Left kidney (tissue), 2 donors: Measurements from ENCODE around the gene FAAP100. TPM values are rescaled to one million over a fixed set of nuclear protein-coding genes. Genes with fewer than 3 reads are reported as not detected.

Experiments
- DNase-seq: peaks from one replicate; pipeline ENCODE4 v3.0.0-alpha.2; 2013
- polyA plus RNA-seq: library from polyadenylated mRNA; unstranded; fragments of 120-200 nt; gene quantifications from one replicate; pipeline ENCODE4 v1.2.1, GENCODE V29; 2013; ENCODE audit not compliant: insufficient read length

Gene FAAP100
- polyA plus RNA-seq, 1 donor = 27.2 TPM

DNA sequence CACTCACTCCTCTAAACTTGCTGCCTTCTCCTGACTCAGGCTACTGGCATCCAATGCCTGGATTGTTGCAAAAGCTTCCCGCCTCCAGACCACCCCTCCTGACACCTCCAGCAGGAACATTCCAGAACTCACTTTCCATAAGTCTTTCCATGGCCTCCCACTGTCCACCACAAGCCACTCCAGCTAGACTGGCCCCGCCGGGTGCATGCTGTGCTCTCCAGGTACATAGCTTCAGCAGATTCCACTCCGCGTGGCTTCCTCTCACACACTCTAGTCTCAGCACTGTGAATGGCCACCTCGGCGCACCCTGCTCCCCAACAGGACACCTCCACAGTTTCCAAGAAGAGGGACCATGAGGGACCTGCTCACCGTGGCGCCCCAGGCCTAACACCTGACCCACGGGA, 25.9 kb upstream of the FAAP100 start:
- no peak for DNase-seq

DNA sequence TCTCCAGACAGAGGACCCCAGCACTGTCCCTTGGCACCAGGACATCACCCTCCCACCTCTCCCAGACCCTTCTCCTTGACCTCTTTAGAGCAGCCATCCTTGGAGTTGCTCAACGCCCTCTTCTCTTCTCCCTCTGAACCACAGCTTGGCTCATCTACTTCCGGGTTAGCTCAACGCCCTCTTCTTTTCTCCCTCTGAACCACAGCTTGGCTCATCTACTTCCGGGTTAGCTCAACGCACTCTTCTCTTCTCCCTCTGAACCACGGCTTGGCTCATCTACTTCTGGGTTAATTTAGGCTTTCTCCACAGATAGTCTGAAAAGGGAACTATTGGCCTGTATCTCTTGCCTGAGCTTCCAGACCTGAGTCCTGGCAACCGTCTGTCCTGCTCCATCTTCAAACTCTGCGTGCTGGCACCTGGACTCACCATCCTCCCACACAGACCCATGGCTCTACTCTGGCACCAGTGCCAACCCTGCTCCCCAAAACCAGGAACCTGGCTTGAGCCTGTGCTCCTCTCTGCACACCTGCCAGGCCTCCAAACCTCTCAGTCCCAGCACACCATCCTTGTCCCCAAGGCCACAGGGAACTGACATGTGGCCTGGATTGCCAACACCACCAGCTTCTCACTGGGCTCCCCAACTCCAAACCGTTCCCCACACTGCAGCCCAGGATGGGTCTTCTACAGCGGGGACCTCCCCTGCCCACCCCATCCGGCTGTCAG, 25.3 kb upstream of the FAAP100 start:
- DNase-seq = no peak

DNA sequence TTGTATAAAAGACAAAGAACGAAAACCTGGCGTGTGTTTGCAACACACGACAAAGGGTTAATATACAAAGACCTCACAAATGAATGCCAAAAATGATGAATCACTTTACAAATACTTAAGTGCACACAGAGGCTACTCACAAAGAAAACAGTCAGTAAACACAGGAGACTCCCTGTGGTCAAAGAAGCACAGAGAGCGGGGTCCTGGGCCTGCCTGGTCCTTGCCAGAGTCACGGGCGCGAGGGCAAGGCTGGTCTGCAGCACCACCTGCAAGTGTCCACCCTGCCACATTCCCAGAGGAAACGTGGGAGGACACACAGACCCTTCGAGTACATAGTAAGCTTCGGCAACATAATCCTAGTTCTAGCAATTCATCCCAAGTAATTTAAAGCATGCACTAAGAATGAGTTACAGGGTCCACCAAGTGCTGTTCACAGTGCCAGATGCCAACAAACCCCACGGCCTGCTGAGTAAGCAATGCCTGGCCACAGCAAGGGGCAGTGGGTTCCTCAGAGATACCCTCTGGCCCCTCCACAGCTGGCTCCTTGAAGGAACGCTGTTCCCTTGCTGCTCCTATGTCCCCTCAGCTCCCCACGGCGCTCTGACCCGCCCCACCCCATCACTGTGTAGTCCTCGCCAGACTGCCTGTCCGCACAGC, 24.6 kb upstream of the FAAP100 start:
- DNase-seq = no peak

DNA sequence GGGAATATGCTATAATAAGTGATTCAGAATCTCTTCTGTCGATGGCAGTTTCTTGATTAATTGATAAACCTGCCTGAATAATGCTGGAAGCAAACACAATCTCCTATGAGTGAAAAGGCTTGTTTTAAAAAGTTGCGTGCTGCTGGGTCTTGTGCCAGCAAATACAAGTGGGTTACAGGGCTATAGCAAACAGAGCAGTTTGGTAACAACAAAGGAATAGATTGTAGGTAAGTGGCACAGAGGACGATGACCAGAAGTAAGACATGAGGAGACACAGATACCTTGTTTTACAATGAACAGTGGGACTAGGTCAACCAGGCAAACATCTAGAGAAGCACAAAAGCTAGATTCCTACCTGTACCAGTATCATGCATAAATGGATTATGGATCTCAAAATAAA, 23.7 kb upstream of the FAAP100 start:
- DNase-seq = no peak

- DNase-seq = no peak
Observed at GRCh38 chr17:81574643-81574956, 22.4 kb upstream of the FAAP100 start.

DNA sequence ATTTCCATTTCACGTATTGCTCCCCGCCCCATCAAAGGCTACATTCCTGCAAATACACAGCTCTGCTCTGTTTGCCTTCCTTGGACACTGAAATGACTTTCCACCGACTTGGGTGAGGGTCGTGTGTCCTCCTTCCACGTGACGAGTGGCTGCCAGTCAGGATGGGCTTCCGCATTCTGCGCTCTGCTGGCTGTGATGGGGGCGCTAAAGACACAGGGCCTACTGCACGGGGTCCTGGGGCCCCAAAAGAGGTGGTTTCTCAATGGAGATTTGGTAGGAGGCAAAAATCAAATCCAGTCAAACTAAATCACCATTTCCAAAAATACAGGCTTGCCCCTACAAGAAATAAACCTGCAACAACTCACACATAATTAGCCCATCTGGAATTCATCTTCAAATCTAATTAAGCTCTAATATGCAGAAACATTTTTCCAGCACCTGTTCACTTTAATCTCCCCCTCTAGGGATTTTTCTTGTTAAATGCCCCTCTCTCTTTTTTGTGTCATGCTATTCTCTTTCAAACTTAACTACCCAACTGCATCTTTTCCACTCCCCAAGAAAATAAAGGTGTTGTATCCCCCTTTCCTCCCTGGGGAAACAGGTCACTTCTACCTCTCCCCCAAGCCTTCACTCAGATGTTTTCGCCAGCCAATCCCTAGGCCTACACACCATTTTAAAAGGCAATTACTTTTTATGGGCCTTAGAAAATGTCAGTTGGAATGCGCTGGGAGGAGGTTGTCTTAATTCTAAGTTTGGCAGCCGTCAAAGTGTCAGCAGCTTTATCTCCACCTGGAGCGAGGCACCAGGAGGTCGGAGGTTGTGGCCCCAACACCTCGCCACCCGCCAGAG, 21.9 kb upstream of the FAAP100 start:
- no peak for DNase-seq

DNA sequence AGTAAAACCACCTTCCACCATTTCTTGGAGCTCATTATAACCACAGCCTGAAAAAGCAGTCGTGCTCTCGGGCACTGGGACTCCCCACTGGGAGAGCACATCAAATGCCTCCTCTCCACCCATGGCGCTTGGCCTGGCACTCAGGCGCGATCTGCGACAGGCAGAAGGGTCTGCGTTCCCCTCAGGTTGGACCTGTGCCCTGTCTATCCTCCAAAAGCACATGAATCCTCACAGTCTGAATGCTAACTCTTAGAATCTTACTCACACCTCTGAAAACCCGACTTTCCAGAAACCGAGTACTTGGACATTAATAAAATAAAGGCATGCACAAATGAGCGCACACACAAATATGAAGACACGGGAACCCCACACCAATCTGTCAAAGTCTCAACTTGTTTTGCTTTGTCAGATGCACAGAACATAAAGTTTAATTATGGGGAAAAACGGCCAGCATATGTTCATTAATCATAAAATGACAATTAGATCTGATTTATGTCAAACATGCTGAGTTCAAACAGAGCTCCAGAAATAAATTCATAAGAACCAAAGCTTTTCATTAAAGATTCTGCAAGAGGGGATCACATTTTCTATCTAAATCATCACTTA, 20.5 kb upstream of the FAAP100 start:
- no peak for DNase-seq

DNA sequence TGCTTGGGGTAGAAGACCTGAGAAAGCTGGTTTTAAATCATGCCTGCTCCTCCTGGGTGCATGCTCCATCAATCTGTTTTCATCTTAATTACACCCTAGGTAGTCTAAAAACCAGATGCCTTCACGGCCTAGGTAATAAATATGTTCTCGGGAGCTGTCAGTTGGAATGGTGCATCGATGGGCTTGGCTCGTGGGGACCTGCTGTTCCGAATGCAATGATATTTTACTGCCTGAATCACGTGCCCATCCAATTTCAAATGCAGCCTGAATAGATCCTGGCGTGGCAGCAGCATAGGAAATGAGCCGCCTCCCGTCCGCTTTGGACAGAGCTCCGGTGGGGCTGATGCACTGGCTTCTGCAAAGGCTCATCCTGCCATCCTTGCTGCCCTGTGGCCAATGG, 18.8 kb upstream of the FAAP100 start:
- no peak for DNase-seq

DNA sequence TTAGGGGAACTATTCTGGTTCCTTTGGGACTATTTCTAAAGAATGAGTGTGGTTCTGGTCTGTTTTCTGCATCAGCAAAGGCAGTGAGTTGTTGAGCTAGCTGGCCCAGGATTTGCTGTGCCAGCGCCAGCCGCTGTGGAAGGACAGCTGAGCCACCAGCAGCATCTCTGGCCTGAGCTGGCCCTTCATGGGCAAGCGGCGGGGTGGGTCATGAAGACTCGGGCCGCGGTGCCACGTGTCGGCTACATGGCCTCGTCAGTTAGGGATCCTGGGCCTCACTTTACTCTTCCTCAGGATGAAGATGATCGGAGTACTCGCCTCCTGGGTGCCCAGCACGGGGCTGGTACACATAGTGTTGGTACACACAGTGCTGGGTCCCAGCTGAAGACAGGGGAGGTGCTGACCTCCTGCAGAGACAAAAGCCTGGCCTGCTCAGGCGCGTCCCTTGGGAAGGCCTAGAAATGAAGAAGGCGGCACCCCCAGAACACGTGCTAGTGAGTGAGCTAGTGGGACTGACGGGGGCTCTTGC, 17.9 kb upstream of the FAAP100 start:
- no peak for DNase-seq

DNA sequence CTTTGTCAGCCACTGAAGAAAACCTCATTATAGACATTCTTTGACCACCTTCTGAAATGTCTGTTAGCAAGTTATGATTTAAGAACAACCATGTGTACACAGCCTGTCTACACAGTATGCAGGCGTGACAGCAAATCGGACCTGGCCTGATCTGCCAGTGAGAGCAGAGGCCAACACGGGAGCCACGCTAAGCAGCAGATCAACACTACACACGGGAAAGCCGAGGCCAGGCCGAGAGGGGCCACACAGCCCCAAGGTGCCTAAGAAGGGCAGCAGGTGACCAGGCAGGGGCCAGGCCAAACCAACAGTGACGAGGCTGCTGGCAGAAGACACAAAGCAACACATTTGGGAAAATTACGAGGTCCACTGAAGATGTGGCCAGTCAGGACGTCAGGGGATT, 16.3 kb upstream of the FAAP100 start:
- DNase-seq = no peak

DNA sequence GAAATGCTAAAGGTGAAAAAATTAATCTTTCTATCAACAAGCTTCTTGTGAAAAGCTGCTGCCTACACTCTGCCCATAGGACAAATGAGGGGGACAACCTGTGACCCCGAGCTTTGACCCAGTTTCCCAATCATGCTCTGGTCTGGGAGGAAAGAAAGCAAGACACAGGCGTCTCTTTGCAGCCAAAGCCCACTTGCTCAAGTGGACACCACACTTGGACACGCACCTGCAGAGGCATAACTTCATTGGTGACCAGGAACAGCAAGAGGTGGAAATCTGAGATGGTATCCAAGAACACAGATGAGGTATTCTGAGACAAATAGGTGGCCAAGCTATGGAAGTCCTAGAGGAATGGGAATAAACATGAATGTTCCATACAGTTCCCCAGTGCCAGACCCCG, 15.0 kb upstream of the FAAP100 start:
- DNase-seq = no peak

DNA sequence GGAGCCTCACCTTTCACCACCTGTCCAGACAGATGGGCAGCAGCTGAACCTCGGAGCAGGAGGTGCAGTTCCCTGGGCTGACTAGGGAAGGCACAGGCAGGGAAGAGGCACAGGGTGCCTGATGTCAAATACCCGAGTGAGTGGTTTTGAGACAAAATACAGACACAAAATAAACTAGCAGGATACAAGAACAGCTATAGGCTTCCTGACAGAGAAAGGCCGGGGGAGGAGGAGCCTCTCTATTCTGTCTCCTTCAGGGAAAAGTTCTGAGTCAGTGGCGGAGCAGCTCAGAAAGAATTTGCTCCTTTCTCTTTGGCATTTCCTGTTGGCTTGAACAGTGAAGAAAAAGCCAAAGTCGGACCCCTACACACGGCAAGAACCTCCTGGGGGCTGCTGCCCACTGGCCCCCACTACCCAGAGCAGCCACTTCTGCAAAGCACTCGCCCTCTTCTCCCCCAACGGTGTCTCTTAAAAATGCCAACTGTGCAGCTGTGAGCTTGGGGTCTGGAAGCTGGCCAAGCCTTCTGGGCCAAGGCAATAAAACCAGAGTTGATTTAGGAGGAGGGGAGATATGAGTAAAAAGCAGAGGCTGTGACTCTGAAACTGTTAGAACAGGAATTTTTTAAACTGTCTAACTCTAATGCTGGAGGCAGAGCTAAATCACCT, 14.4 kb upstream of the FAAP100 start:
- DNase-seq = peak; percentile 64

GRCh38 chr17:81565231-81565630, 13.1 kb upstream of the FAAP100 start:
- no peak for DNase-seq

DNA sequence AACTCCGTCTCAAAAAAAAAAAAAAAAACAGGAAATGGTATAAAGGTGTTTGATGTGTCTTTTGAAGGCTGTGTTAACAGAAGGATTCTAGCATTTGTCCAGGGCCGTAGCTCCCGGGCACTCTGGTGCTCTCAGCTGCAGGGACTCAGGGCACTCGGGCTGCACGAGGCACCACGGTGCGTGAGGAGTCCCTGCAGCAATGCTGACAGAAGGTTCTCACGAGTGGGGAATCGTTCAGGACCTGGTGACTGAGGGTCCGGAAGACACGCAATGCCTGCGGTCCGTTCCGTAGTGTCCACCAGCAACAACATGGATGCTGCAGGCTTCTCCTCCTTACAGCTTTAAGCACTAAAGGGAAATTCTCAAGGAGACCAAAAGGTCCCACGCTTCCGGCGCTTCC, 12.6 kb upstream of the FAAP100 start:
- DNase-seq = no peak

DNA sequence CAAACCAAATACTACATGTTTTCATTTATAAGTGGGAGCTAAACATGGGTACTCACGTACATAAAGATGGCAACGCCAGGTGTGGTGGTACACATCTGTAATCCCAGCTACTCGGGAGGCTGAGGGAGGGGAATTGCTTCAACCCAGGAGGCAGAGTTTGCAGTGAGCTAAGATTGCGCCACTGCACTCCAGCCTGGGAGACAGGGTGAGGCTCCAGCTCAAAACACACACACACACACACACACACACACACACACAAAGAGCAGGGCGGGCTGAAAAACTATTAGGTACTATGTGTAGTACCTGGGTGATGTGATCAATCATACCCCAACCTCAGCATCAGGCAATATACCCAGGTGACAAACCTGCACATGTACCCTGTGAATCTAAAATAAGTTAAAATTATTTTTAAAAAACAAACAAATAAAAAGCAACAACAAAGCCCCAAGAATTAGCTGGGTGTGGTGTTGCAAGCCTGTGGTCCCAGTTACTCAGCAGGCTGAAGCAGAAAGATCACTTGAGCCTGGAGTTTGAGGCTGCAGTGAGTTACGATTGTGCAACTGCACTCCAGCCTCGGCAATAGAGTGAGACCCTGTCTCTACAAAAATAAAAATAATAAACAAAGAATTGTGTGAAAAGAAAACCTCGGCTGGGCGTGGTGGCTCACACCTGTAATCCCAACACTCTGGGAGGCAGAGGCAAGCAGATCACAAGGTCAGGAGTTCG, 11.9 kb upstream of the FAAP100 start:
- DNase-seq = no peak

GRCh38 chr17:81561494-81561885, 9.3 kb upstream of the FAAP100 start:
- no peak for DNase-seq

DNA sequence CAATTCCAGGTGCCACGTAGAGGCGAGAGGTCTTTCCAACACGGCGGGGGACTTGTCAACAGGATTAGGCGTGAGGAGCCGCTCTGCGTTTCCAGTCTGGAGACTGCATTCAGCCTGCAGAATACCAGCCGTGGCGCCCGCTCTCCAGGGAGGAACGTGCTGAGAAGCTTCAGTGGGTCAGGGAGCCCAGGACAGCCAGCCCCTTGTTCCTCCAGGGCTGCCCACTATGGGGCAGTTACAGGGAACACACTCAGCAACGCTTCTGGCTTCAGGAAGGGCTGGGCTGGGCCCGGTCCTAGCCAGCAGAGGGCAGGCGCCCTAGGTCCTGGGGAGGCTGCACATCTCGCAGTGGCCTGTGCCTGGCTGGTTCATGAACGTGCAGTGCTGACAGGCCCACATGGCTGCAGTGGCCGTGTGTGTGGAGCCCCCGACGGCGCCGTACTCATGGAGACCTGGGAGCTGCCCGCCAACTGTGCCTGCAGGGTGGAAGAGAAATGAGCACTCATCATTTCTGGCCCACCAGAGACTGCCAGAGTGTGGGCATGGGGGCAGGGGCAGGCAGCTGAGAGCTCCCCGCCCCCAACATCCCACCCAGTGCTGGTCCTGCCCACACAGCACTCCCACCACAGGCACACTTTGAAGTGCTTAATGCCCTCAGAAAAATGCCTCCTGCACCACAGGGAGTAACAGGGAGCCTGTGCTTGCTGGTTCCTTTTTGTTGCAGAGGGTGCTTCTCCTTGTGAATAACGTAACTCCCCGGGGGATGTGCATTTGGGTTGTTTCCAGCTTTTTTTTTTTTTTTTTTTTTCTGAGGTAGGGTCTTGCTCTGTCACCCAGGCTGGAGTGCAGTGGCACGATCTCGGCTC, 7.0 kb upstream of the FAAP100 start:
- DNase-seq = no peak

DNA sequence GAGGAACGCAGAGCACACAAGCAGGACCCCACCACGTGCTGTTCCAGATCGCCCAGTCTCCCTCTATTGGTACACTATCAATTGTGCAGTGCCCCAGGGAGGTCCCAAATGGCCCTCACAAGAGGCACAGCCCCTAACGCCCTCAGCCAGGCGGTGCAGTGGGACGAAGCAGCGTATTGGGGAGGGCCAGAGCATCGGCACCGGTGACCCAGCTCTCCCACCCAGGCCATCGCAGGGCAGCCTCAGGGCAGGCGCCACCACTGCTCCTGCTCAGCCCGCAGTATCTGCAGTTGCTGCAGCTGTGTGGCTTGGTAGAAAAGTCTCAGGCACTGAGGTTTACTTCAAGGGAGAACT, 5.9 kb upstream of the FAAP100 start:
- no peak for DNase-seq

- no peak for DNase-seq
Observed at GRCh38 chr17:81557276-81558114, 5.3 kb upstream of the FAAP100 start.

DNA sequence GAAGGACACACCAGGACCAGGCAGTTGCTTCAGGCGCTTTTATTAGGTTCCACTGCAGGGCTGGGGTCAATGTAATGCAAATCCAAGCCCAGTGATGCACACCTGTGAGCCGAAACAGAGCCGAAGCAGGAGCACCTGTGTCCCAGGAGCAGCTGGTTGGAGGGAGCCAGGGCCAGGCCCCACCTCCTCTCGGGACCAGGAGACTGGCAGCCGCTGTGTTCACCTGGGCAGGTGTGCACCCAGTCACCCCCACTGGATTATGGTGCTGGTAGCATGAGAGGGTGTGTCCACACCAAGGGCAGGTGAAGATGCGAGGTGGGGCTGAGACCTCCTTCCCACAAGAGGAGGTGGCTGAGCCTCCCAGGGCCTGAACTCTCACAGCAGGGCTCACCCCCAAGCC, 4.7 kb upstream of the FAAP100 start:
- DNase-seq = no peak
